Stimulated activated CD4-positive, alpha-beta T cell treated with anti-CD3 and anti-CD28 coated beads, Interleukin-12 subunit alpha, Interleukin-12 subunit beta, amount 100 ng/mL, for 24 hours (primary cell): ENCODE data around the gene FLT3LG.

Experiments
- DNase-seq, 2 experiments: peaks; one replicate each; pipeline ENCODE4 v3.0.0-alpha.2; 2020; ENCODE audit warnings: low read depth in 2 of 2

The FLT3LG gene

GRCh38 chr19:49473868-49474541, at the start of gene FLT3LG:
TSS of gene FLT3LG (plus strand) at chr19:49474215. CDS start at chr19:49474640, 425 bp downstream.
- peak; percentile 71 to 77 for DNase-seq

DNA sequence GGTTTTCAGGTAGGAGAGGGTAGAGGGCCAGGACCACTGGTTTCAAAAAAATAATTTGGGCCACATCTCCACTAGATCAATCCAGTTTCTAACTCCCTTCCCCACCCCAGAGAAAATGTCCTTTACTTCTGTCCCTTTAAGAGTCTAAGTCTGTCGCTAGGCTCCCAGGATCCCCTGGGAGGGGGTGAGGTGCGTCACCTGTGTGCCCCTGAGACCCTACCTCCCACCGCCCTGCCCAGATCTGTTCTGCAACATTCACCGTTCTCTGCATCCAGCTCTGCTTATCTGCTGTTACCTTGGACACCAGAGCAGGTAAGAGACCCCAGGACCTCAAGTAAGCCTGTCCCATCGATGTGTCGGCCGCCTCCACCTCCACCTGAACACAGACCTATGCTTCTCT, 48.8 kb upstream of the FLT3LG start, which contains the start of gene GFY:
GFY (plus strand) TSS at position 211 of the 400 bp plus-strand sequence. CDS start 1,043 bp downstream, outside the sequence.
- DNase-seq, result no peak

GRCh38 chr19:49425922-49426592, 48.0 kb upstream of the FLT3LG start:
- no peak for DNase-seq

DNA sequence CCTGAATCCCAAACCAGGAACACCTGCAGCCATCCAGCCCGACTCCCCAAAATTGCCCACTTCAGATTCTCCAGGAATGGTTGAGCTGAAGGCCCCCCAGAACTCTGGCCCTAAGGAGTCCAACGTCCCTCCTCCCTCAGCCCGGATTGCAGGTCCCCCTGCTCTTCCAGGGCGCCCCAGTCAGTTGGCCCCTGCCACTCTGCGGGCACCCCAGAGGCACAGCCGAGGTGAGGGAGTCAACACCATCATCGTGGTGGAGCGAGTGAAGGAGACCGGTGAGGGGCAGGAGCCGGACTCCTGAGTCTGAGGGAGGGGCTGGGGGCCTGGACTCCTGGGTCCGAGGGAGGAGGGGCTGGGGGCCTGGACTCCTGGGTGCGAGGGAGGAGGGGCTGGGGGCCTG, 46.7 kb upstream of the FLT3LG start:
- no peak for DNase-seq

DNA sequence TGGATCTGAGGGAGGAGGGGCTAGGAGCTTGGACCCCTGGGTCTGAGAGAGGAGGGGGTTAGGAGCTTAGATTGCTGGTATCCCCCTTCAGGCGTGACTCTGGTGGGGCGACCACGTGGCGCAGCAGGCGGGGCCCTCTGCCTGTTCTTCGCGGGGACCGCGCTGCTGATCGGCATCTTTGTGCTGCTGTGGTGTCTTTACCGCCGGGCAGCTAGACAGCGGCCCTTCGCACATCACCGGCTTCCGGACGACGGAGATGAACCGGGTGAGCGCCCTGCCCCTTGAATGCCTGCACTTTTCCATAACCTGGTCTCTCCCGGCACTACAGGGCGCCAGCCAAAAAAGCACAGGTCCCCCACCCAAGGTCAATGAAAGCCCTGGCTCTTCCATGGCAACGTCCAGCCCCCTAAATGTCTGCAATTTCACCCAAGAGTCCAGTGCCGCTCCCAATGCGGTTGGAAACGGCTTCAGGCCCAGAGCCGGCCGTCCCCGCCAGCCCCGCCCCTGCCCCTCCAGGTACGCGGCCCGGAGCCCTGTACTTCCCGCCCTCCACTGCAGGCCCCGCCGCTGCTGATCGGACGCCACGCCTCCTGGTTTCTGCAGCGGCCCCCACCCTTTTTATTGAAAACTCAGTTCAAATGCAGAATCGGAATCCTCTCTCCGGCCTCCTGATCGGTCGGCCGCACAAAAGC, 46.0 kb upstream of the FLT3LG start:
- no peak for DNase-seq

DNA sequence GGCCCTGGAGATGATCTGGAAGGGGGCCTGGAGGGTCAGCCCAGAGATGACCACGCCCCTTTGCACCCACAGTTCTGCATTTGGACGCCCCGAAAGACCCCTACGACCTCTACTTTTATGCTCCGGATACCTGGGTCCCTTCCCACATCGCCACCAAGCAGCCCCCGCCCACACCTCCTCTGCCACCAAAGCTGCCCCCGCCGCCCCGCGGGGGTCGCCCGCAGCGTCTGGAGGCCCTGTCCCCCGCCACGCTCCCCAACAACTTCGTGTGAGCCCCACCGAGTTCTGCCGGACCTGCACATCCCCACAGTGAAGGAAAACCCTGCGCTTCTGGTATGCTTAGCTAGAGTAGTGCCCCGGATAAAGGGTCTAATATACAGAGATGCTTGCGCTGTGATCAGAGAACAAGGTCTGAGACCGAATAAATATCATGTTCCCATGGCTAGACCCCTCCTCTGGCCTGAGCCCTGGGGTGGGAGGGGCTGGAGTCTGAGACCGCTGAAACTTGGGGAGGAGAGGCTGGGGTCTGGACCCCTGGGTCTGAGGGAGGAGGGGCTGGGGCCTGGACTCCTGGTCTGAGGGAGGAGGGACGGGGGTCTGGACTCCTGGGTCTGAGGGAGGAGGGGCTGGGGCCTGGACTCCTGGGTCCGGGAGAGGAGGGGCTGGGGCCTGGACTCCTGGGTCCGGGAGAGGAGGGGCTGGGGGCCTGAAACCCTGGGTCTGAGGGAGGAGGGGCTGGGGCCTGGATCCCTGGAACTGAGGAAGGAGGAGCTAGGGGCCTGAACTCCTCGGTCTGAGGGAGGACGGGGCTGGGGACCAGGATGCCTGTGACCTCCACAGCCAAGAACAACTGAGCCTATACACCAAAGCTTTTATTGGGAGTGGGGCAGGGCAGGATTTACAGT, 45.2 kb upstream of the FLT3LG start:
- no peak for DNase-seq

- DNase-seq, result no peak
These were observed 43.8 kb upstream of the FLT3LG start for GRCh38 chr19:49430172-49430677.

GRCh38 chr19:49430678-49431329, 43.2 kb upstream of the FLT3LG start:
- no peak for DNase-seq

- DNase-seq, result no peak
These were observed 42.7 kb upstream of the FLT3LG start for GRCh38 chr19:49431330-49431749.

DNA sequence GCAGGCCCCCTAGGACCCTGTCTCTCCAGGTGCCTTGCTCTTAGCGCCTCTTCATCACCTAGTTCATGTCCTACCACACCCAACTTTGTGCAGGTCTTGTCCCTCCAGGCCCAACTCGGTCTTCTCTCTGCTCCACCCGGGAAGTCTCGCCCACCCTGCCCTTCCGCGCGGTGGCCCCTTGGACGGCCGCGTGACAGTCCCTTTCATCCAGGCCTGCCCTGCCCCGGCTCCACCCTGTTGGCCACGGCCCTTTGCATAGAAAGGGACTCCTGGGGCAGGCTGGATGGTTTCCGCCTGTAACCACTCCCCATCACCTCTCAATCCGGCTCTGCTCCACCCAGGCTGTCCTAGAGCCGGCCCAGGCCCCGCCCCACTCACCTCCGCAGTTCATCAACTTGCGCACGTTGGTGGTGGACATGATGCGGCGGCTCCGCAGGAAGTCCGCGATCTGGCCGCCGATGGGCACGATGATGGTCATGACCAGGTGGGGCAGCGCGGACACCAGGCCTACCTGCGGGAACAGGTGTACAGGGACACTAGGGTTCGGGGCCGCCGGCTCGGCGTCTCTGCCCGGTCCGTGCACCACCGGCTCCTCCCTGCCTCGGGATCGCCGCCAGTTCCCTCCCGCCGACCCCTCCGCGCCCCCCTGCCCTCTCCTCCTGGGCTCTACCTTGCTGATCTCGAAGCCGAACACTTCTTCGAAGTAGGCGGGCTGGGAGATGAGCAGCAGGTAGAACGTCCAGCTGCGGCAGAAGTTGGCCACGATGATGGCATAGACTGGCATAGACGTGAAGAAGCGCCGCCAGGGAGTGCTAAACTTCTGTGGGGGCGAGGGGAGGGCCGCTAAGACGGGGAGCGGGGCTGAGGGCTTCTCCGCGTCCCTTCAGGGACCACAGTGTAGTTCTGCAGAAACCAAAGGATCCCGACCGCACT, 41.6 kb upstream of the FLT3LG start:
- DNase-seq, result no peak

DNA sequence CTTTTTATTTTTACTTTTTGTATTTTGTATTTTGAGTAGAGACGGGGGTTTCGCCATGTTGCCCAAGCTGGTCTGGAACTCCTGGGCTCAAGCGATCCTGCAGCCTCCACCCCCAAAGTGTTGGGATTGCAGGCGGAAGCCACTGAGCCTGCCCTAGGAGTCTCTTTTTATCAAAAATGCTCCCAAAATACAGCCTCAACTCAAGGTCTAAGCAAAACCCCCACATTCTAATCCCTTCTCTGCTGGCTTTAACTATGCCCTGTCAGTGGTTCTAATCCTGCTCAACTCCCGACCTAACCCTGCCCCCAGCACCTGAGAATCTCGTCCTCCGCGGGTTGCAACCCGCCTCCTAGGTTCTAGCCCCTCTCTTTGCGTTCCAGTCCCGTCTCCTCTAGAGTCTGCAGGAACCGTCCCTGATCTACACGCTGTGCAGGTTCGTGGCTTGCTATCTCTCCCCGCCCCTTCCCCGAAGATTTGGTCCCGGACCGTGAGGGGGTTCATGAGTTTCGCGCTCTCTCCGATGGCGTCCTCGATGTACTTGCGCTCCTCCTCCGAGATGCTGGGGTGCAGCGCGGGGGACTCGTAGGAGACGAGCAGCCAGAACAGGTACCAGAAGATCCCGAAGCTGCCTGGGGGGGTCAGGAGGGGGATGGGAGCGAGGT, 40.6 kb upstream of the FLT3LG start:
- no peak for DNase-seq

GRCh38 chr19:49434907-49435583, 39.0 kb upstream of the FLT3LG start:
- no peak for DNase-seq

DNA sequence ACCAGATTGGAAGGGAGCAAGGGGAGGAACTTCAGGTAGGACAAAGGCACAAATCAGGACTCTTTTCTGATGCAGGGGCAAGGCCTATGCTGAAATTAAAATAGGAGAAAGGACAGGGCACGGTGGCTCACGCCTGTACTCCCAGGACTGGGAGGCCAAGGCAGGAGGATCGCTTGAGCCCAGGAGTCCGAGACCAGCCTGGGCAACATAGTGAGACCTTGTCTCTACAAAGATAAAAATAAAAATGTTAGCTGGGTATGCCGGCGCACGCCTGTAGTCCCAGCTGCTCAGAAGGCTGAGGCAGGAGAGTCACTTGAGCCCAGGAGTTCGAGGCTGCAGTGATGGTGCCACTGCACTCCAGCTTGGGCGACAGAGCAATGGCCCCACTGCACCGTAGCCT, 38.3 kb upstream of the FLT3LG start:
- DNase-seq, result no peak

DNA sequence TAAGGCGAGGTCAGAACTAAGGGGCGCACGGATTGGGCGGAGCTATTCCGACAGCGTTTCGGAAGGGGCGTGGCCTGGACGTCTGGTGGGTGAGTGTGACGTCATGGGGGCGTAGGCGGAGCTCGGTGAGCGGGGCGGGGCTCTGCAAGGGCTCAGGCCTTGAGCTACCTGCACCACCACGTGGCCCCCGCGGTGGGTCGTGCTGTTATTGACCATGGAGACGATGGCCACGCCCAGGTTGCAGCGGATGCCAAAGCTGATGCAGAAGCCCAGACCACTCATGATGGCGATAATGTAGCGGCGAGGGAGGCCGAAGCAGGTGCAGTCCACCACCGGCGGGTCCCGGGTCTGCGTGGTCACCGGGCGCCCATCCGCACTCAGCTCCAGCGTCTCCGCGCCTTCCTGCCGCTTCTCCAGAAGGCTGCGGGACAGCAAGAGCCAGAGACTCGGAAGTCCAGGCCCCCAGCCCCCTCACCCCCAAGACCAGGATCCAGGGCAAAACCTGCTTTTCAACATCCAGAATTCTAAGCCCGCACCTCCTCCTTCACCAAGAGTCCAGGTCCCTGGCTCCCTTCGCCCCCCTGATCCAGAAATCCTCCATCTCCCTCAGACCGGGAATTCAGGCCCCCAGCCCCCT, 37.5 kb upstream of the FLT3LG start:
- peak; percentile 26 to 61 for DNase-seq

- no peak for DNase-seq
These were observed 36.8 kb upstream of the FLT3LG start for GRCh38 chr19:49437231-49437630.

- DNase-seq, result no peak
These were observed 35.8 kb upstream of the FLT3LG start for GRCh38 chr19:49438261-49438660.

- no peak for DNase-seq
These were observed 34.2 kb upstream of the FLT3LG start for GRCh38 chr19:49439836-49440235.
